ENCODE measurements around the gene AMN.

- no peak for TF ChIP-seq POLR2A (IDR thresholded peaks at IDR 0.05)
- TF ChIP-seq POLR2AphosphoS5 (IDR thresholded peaks at IDR 0.05): no peak
Measured at GRCh38 chr14:102939329-102939728, 16.9 kb downstream of the AMN start.

All from breast epithelium (tissue), 3 donors.